A673 (cell line): ENCODE results near the gene CCDC33. TPM values are rescaled to one million over a fixed set of nuclear protein-coding genes. Genes with fewer than 3 reads are reported as not detected.

Experiments used
- BruUV-seq: library from RNA; stranded (reverse); fragments of 400-500 nt; replicated peaks from 2 replicates; lab custom pipeline; 2021; lab: Mats Ljungman, UMichigan
- CTCF ChIA-PET: fragments of 300-600 bp; sonication (Branson Sonifier 250); formaldehyde crosslinking; loops from one replicate; lab custom pipeline; 2022; ENCODE audit warnings: antibody characterized with exemption; lab: Charles Lee
- POLR2A ChIA-PET: fragments of 300-600 bp; sonication (Branson Sonifier 250); formaldehyde crosslinking; loops from one replicate; lab custom pipeline; 2022; ENCODE audit warnings: antibody characterized with exemption; ENCODE audit not compliant: low non-redundant PET; lab: Charles Lee
- DNase-seq: peaks from one replicate; pipeline ENCODE4 v3.0.0-alpha.2; 2015; ENCODE audit warnings: low spot score
- H3K27ac ChIP-seq: fragments of 200-600 bp; sonication (generic); 2 replicates; pipeline ENCODE4 v1.5.1; 2016; ENCODE audit warnings: mixed run types, low read depth, mild to moderate bottlenecking, mixed read lengths, antibody characterized with exemption, low read length; ENCODE audit not compliant: poor library complexity, severe bottlenecking
- H3K27me3 ChIP-seq: fragments of 200-600 bp; sonication (generic); replicated peaks from 2 replicates; pipeline ENCODE4 v1.6.1; 2017; ENCODE audit warnings: mixed run types, low read depth, mild to moderate bottlenecking, mixed read lengths, antibody characterized with exemption, low read length; ENCODE audit not compliant: insufficient read depth, poor library complexity
- H3K36me3 ChIP-seq: fragments of 200-600 bp; sonication (generic); 2 replicates; pipeline ENCODE4 v1.6.1; 2016; ENCODE audit warnings: mixed run types, mild to moderate bottlenecking, mixed read lengths, antibody characterized with exemption, low read length; ENCODE audit not compliant: insufficient read depth, poor library complexity, severe bottlenecking
- H3K4me1 ChIP-seq: fragments of 200-600 bp; sonication (generic); 2 replicates; pipeline ENCODE4 v1.6.1; 2017; ENCODE audit warnings: mixed run types, mild to moderate bottlenecking, mixed read lengths, antibody characterized with exemption, low read length; ENCODE audit not compliant: insufficient read depth, poor library complexity, severe bottlenecking
- H3K4me3 ChIP-seq: fragments of 200-600 bp; sonication (generic); 2 replicates; pipeline ENCODE4 v1.5.1; 2016; ENCODE audit warnings: low read depth, mixed run types, mild to moderate bottlenecking, mixed read lengths, low read length; ENCODE audit not compliant: poor library complexity, severe bottlenecking
- H3K9me3 ChIP-seq: fragments of 200-600 bp; sonication (generic); 2 replicates; pipeline ENCODE4 v1.6.1; 2016; ENCODE audit warnings: mixed run types, low read depth, mild to moderate bottlenecking, mixed read lengths, antibody characterized with exemption, low read length; ENCODE audit not compliant: poor library complexity, severe bottlenecking
- EZH2 ChIP-seq: fragments of 200-600 bp; sonication (generic); IDR thresholded peaks from 2 replicates; pipeline ENCODE4 v1.6.1; 2017; ENCODE audit warnings: borderline replicate concordance, low read depth, mild to moderate bottlenecking, mixed read lengths, antibody characterized with exemption, low read length; ENCODE audit not compliant: poor library complexity, severe bottlenecking
- intact Hi-C: fragments of 100-400 bp; cut with micrococcal nuclease; formaldehyde crosslinking; loops from one replicate; pipeline ENCODE4 v1.10.0; 2022; ENCODE audit not compliant: unreplicated experiment
- total RNA-seq: library from RNA; stranded (reverse); gene quantifications from 2 replicates; pipeline ENCODE4 v1.2.3, GENCODE V29; 2021
- TF ChIP-seq, protein P1 (sequence below): fragments of 300-800, 200-600 bp; sonication (generic); conservative IDR thresholded peaks from 2 replicates; pipeline ENCODE4 v1.5.1; 2017; ENCODE audit warnings: low read depth, mild to moderate bottlenecking, antibody characterized with exemption, low read length, moderate library complexity, mixed read lengths

Gene CCDC33
- total RNA-seq, 1 experiment from 2014 or later: not detected

DNA sequence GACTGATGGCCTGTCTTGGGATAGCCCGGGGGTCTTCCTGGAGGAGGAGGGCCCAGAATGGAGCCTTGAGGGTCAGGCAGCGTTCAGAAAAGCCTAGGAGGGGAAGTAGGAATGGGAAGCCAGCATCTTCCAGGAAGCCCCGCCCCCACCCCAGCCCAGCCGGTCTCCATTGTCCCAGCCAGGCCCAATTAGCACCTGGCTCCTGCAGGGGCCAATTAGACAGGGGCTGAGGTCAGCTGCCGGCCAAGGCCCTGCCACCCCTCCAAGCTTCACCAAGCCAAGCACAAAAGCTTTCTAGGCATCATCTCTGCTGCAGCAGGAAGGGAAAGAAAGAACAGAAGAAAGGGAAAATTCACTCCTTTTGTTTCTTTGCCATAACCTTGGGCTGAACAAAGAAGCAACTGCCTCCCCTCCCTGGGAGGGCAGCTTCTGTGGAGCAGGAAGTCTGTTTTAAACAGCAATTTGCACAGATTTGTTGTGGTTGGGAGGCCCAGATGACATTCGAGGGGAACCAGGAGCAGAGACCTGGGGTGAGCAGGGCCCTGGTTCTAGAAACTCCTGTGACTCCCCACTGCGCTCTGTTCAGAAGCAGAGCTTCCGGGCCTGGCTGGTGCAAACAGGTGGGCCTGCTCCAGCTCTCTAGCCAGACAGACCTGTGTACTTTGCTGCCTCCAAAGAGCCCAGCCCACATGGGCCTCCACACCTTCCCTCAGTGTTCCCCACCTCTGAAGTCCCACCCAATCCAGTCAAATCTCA lies 83.6 kb downstream of the CCDC33 start:
- Histone ChIP-seq H3K4me1 (peaks cover 44% of the 10 kb centered on the region), H3K36me3 (no peaks in the 10 kb centered on the region), H3K27ac (peak overlapping the region; percentile 37), H3K4me3 (no peak overlapping the region), H3K9me3 (no peaks in the 10 kb centered on the region), H3K27me3 (no peaks in the 10 kb centered on the region)
- ChIA-PET POLR2A (no interaction called here), CTCF (interaction anchor here (1.7 to 2.0 kb wide), 2 partner anchors 12 to 266 kb away, joined by 11 to 12 read pairs; no protein-coding TSS in a partner anchor)
- intact Hi-C loops: loop anchor here (10.0 kb wide), 1 partner anchor 955 kb away; no protein-coding TSS in a partner anchor
- BruUV-seq: no TSS peak
- DNase-seq: peak; percentile 42
- TF ChIP-seq, protein P1, sequence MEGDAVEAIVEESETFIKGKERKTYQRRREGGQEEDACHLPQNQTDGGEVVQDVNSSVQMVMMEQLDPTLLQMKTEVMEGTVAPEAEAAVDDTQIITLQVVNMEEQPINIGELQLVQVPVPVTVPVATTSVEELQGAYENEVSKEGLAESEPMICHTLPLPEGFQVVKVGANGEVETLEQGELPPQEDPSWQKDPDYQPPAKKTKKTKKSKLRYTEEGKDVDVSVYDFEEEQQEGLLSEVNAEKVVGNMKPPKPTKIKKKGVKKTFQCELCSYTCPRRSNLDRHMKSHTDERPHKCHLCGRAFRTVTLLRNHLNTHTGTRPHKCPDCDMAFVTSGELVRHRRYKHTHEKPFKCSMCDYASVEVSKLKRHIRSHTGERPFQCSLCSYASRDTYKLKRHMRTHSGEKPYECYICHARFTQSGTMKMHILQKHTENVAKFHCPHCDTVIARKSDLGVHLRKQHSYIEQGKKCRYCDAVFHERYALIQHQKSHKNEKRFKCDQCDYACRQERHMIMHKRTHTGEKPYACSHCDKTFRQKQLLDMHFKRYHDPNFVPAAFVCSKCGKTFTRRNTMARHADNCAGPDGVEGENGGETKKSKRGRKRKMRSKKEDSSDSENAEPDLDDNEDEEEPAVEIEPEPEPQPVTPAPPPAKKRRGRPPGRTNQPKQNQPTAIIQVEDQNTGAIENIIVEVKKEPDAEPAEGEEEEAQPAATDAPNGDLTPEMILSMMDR: no peak
- TF ChIP-seq EZH2: no peak

DNA sequence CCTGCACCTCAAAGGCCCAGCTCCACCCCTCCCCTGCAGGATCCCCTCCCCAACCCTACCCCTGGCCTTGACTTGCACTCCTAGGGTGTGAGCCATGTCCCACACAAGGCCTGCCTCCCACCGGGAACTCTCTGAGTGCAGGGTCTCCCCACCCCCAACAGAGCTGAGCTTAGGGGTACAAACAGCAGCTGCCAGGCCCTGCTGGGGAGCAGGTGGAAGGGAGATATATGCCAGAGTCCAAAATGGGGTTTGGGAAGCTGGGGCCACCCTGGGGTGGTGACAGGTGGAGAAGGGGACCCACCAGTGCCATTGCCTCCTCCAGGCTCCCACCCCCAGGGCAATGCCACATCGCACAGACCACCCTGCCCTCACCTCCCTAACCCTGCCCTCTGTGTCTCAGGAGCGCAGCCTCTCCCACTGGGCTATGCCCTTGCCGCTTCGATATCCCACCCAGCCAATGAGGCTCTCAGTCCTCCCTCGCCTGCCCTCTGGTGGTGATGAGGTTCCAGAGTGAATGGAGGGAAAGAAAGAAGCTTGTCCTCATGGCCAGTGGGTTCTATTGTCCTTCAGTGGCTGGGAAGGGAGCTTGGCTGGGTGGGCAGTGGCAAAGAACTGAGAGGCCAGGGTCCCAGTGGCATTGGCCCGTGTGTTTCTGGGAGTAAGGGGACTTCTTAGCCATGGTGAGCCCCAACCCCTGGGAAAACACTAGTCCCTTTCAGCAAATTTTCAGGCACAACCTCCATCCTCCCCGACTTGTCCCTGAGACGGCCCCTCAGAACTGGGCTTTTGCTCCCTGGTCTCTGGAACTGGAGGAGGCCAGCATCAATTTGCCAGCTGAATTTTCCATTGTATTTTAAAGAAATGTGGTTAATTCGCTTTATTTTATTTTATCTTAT lies 84.5 kb downstream of the CCDC33 start:
- no peak for TF ChIP-seq EZH2
- TF ChIP-seq, protein P1: peak; percentile 70
- Histone ChIP-seq H3K4me3 (no peak overlapping the region), H3K36me3 (no peaks in the 10 kb centered on the region), H3K4me1 (peaks cover 44% of the 10 kb centered on the region), H3K9me3 (no peaks in the 10 kb centered on the region), H3K27me3 (no peaks in the 10 kb centered on the region), H3K27ac (no peak overlapping the region)
- intact Hi-C loops: loop anchor here (10.0 kb wide), 1 partner anchor 954 kb away; no protein-coding TSS in a partner anchor
- peak; percentile 78 for DNase-seq
- no TSS peak for BruUV-seq
- ChIA-PET POLR2A (no interaction called here), CTCF (interaction anchor here (0.7 to 2.0 kb wide), 10 partner anchors 10 to 370 kb away, joined by 3 to 12 read pairs (median 6); no protein-coding TSS in a partner anchor)

GRCh38 chr15:74322558-74323180 lies 86.5 kb downstream of the CCDC33 start:
- BruUV-seq: no TSS peak
- peaks cover 27% of the 10 kb centered on the region for H3K4me1 ChIP-seq
- H3K27ac ChIP-seq: no peak overlapping the region
- ChIA-PET CTCF (interaction anchor here (0.6 to 2.2 kb wide), 8 partner anchors 11 to 372 kb away, joined by 3 to 20 read pairs (median 6); no protein-coding TSS in a partner anchor), POLR2A (no interaction called here)
- H3K27me3 ChIP-seq: no peaks in the 10 kb centered on the region
- peak; percentile 76 for DNase-seq
- no peak for TF ChIP-seq EZH2
- TF ChIP-seq, protein P1: peak; percentile 92
- intact Hi-C loops: loop anchor here (1.0 to 10.0 kb wide), 4 partner anchors 195 to 952 kb away; no protein-coding TSS in a partner anchor
- no peak overlapping the region for H3K4me3 ChIP-seq
- no peaks in the 10 kb centered on the region for H3K9me3 ChIP-seq
- H3K36me3 ChIP-seq: no peaks in the 10 kb centered on the region
